BE2C (cell line): Measurements from ENCODE around the gene HRK.

Experiments
- DNase-seq: peaks from one replicate; pipeline ENCODE4 v3.0.0-alpha.2; 2020
- H3K27me3 ChIP-seq: fragments of 250-450 bp; sonication (Bioruptor Pico); 2 replicates; pipeline ENCODE4 v1.5.1; 2020; ENCODE audit warnings: mild to moderate bottlenecking
- H3K36me3 ChIP-seq: fragments of 250-450 bp; sonication (Bioruptor Pico); 2 replicates; pipeline ENCODE4 v1.5.1; 2020; ENCODE audit warnings: mild to moderate bottlenecking
- H3K4me1 ChIP-seq: fragments of 250-450 bp; sonication (Bioruptor Pico); 2 replicates; pipeline ENCODE4 v1.5.1; 2020
- H3K4me3 ChIP-seq: 2 replicates; pipeline ENCODE4 v1.5.1; 2011; ENCODE audit warnings: low read depth, low read length
- H3K9me3 ChIP-seq: fragments of 250-450 bp; sonication (Bioruptor Pico); 2 replicates; pipeline ENCODE4 v1.5.1; 2020
- TF ChIP-seq, protein P1 (sequence below): IDR thresholded peaks from 2 replicates; pipeline ENCODE4 v1.5.1; 2012; ENCODE audit warnings: mild to moderate bottlenecking, low read depth, low read length

Gene HRK

DNA sequence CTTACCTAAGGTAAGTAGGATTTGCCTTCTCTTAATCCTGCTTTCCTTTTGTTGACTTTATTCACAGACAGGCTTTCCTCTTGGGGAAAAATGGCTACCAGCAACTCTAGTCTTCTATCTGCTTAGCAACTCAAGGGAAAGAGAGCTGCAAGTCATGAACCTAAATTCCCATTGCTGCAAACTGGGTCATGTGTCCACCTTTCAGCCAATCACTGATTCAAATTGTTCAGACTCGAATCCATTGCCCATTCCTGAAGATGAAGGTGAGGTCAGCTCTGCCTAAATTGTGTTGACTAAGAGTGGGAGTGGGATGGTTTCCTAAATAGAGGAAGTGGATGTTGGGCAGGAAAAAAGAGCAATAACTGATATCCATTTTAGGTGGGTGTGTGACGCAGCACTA is 37.2 kb upstream of the HRK start:
- no peak for DNase-seq
- TF ChIP-seq, protein P1, sequence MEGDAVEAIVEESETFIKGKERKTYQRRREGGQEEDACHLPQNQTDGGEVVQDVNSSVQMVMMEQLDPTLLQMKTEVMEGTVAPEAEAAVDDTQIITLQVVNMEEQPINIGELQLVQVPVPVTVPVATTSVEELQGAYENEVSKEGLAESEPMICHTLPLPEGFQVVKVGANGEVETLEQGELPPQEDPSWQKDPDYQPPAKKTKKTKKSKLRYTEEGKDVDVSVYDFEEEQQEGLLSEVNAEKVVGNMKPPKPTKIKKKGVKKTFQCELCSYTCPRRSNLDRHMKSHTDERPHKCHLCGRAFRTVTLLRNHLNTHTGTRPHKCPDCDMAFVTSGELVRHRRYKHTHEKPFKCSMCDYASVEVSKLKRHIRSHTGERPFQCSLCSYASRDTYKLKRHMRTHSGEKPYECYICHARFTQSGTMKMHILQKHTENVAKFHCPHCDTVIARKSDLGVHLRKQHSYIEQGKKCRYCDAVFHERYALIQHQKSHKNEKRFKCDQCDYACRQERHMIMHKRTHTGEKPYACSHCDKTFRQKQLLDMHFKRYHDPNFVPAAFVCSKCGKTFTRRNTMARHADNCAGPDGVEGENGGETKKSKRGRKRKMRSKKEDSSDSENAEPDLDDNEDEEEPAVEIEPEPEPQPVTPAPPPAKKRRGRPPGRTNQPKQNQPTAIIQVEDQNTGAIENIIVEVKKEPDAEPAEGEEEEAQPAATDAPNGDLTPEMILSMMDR: no peak
- H3K4me1 ChIP-seq: peaks cover 11% of the 10 kb centered on the region
- H3K4me3 ChIP-seq: no peak overlapping the region
- no peaks in the 10 kb centered on the region for H3K9me3 ChIP-seq
- peaks cover 29% of the 10 kb centered on the region for H3K36me3 ChIP-seq
- no peaks in the 10 kb centered on the region for H3K27me3 ChIP-seq

DNA sequence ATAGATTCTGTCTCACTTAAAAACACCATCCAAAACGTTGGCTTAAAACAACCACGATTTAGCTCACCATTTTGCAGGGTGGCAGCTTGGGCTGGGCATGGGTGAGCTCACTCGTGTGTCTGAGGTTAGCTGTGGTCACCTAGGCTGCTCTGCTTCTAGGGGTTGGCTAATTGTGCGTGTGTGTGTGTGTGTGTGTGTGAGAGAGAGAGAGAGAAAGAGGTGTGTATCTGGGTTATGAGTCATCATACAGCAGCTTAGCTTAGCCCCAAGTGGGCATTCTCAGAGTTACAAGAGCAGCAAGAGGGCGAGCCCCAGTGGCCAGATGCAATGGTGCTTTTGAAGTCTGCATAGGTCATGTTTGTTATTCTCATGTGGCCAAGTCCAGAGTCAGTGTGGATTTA is 35.5 kb upstream of the HRK start:
- Histone ChIP-seq H3K36me3 (peaks cover 35% of the 10 kb centered on the region), H3K4me1 (peaks cover 11% of the 10 kb centered on the region), H3K4me3 (no peak overlapping the region), H3K9me3 (no peaks in the 10 kb centered on the region), H3K27me3 (no peaks in the 10 kb centered on the region)
- TF ChIP-seq, protein P1: peak; percentile 45
- peak; percentile 65 for DNase-seq

DNA sequence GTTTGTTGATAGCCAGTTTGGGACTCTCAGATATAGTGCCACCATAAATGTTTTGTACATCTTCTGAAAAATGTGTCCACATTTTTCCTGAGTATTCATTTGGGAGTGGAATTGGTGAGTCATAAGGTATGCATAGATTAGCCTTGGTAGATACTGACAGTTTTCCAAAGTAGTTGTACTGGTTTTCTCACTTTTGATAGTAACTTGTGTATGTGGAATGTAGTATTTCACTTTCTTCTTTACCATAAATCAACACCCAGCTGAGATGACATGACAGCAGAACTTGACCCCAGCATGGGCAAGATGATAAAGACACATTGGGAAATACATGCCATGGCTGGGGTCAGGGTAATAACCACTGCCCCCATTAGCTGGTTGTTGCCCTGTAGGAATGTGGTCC is 34.9 kb upstream of the HRK start:
- Histone ChIP-seq H3K9me3 (no peaks in the 10 kb centered on the region), H3K4me1 (peaks cover 11% of the 10 kb centered on the region), H3K4me3 (no peak overlapping the region), H3K27me3 (no peaks in the 10 kb centered on the region), H3K36me3 (peaks cover 34% of the 10 kb centered on the region)
- TF ChIP-seq, protein P1: no peak
- DNase-seq: no peak

- peaks cover 11% of the 10 kb centered on the region for H3K4me1 ChIP-seq
- TF ChIP-seq, protein P1: no peak
- peaks cover 27% of the 10 kb centered on the region for H3K36me3 ChIP-seq
Observed at GRCh38 chr12:116915326-116915725, 34.1 kb upstream of the HRK start.

GRCh38 chr12:116910645-116911451 is 29.6 kb upstream of the HRK start, which contains the start of gene FBXW8:
FBXW8 (plus strand) TSS chr12:116910950; CDS start chr12:116911038, 88 bp downstream.
- H3K36me3 ChIP-seq: peaks cover 19% of the 10 kb centered on the region
- TF ChIP-seq, protein P1: no peak
- no peaks in the 10 kb centered on the region for H3K27me3 ChIP-seq
- peak; percentile 93 for DNase-seq
- H3K9me3 ChIP-seq: no peaks in the 10 kb centered on the region
- no peaks in the 10 kb centered on the region for H3K4me1 ChIP-seq
- peak within 1 kb of the TSS; percentile 75 for H3K4me3 ChIP-seq

More at GRCh38 chr12:116915326-116915725, 34.1 kb upstream of the HRK start:
- DNase-seq: no peak
- Histone ChIP-seq H3K4me3 (no peak overlapping the region), H3K27me3 (no peaks in the 10 kb centered on the region), H3K9me3 (no peaks in the 10 kb centered on the region)

DNA sequence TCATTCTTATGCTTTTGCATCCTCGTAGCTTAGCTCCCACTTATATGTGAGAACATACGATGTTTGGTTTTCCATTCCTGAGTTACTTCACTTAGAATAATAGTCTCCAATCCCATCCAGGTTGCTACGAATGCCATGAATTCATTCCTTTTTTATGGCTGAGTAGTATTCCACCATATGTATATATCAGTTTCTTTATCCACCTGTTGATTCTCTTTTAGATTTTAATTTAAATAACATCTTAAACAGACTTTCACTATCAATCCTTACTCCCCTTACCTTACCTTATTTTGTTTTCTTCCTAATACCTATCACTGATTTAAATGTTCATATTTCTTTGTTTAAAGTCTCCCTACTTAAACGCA is 29.0 kb upstream of the HRK start:
- Histone ChIP-seq H3K27me3 (no peaks in the 10 kb centered on the region), H3K4me3 (peak overlapping the region; percentile 75), H3K9me3 (no peaks in the 10 kb centered on the region), H3K36me3 (peaks cover 16% of the 10 kb centered on the region), H3K4me1 (no peaks in the 10 kb centered on the region)
- DNase-seq: no peak
- TF ChIP-seq, protein P1: no peak
